Measurements from ENCODE around the gene ABCG1. TPM values are rescaled to one million over a fixed set of nuclear protein-coding genes. Genes with fewer than 3 reads are reported as not detected.

Gene ABCG1
- total RNA-seq, 4 donors from 2014 or later = 33.0 to 68.5 (median 40.8) TPM

DNA sequence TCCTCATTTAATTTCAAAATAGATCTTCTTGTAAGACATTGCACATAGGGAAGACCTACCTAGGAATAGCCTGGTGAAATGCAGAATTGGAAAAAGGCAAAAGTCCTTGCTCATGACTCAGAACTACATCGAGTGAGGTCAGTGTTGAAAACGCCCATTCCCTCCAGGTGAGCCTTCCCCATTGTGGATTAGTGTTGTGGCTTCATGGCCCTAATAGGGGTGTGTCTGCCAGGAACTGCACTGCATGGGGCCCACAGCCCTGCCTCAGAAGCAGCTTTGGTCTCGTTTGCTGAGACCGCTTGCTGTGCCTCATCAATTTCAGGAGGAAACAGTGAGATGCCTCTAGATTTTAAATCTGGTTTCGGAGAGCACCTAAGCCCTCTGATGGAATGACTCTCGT, 79.3 kb downstream of the ABCG1 start:
- H3K36me3 ChIP-seq = peaks cover 0 to 15% (median 0%) of the 10 kb centered on the region in 3 donors
- H3K27me3 ChIP-seq = no peaks in the 10 kb centered on the region
- H3K9me3 ChIP-seq = no peaks in the 10 kb centered on the region
- H3K4me1 ChIP-seq = no peaks in the 10 kb centered on the region
- no peak overlapping the region for H3K27ac ChIP-seq
- TF ChIP-seq, protein P1, sequence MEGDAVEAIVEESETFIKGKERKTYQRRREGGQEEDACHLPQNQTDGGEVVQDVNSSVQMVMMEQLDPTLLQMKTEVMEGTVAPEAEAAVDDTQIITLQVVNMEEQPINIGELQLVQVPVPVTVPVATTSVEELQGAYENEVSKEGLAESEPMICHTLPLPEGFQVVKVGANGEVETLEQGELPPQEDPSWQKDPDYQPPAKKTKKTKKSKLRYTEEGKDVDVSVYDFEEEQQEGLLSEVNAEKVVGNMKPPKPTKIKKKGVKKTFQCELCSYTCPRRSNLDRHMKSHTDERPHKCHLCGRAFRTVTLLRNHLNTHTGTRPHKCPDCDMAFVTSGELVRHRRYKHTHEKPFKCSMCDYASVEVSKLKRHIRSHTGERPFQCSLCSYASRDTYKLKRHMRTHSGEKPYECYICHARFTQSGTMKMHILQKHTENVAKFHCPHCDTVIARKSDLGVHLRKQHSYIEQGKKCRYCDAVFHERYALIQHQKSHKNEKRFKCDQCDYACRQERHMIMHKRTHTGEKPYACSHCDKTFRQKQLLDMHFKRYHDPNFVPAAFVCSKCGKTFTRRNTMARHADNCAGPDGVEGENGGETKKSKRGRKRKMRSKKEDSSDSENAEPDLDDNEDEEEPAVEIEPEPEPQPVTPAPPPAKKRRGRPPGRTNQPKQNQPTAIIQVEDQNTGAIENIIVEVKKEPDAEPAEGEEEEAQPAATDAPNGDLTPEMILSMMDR (IDR thresholded peaks at IDR 0.05) = no peak
- no peak for TF ChIP-seq POLR2A (IDR thresholded peaks at IDR 0.05)
- no peak for DNase-seq
- H3K4me3 ChIP-seq = no peak overlapping the region

DNA sequence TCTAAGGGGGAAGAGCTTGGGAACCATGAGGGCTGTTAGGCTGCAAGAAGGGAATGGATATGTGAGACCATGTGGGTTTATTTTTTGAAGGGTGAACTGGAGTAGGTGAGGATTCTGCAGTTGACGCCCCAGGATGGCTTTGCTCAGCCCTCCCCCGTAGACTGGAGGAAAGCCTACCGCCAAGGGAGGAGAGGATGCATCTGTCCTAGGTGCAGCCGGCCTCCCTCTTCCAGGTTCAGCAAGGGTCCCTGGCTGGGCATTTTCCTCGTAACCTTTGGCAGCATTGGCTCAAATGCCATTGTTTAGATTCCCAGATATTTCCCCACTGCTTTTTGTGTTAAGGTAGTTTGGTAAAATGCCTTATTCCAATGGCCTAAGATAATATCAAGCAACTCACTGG, 79.7 kb downstream of the ABCG1 start:
- no peaks in the 10 kb centered on the region for H3K27me3 ChIP-seq
- TF ChIP-seq POLR2A (IDR thresholded peaks at IDR 0.05) = no peak
- TF ChIP-seq, protein P1 (IDR thresholded peaks at IDR 0.05) = no peak
- no peaks in the 10 kb centered on the region for H3K4me1 ChIP-seq
- no peak for DNase-seq
- no peak overlapping the region for H3K4me3 ChIP-seq
- peaks cover 0 to 15% (median 0%) of the 10 kb centered on the region in 3 donors for H3K36me3 ChIP-seq
- H3K27ac ChIP-seq = no peak overlapping the region
- H3K9me3 ChIP-seq = no peaks in the 10 kb centered on the region

DNA sequence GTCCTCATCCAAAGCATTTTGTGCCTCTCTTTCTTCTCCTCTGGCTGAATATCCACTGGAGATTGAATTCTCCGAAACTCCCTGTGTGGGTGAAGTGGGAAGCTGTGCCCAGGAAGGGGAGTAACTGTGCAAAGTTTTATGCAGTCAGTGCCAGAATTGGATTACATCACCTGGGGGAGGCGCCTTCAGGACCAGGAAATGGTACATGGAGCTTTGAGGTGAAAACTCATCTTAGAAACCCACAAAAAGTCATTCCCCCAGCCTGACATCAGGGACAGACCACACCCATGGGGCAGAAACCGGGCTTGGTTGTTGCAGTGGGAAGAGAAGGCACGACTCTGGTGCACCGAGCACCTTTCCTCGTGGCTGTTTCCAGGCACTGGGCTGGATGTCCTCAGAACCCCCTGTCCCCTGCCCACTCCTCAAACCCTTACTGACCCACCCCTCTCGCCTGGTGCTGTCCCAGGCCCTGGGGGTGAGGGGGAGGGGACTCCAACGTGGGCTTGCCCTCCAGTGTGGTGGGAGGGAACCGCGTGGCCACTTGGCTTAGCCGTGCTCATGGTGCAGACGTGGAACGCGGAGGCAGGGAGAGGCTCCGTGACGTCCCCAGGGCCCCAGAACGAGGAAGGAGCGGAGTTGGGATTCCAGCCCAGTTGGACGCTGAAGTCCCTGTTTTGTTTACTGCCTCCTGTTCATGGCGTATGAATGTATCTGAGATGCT, 80.5 kb downstream of the ABCG1 start:
- Histone ChIP-seq H3K36me3 (peaks cover 0 to 8% (median 0%) of the 10 kb centered on the region in 3 donors), H3K27me3 (no peaks in the 10 kb centered on the region), H3K9me3 (no peaks in the 10 kb centered on the region), H3K4me1 (no peaks in the 10 kb centered on the region), H3K4me3 (no peak overlapping the region), H3K27ac (no peak overlapping the region)
- DNase-seq = no peak
- TF ChIP-seq, protein P1 (IDR thresholded peaks at IDR 0.05) = no peak
- TF ChIP-seq POLR2A (IDR thresholded peaks at IDR 0.05) = no peak

DNA sequence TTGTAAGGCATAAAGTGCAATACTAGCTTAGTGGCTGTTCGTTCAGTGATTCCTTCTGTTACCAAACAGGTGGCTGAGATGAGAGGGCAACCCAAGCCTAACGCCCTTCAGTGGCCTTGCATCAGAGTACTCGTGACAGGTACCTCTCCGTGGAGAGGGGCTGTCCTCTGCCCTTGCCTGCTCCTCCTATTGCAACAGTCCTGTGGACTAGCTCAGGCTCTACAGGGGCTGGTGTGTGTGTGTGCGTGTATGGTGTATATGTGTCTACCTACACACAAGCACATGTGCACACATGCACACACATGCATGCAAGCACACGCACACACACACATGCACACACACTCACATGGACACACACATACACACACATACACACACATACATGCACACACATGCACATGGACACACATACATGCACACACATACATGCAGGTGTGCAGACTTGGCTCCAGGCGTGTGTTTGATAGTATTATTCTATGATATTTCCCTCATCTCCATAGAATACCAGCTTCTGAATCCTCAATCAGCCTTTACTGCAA, 81.2 kb downstream of the ABCG1 start:
- Histone ChIP-seq H3K27ac (no peak overlapping the region), H3K9me3 (no peaks in the 10 kb centered on the region), H3K4me1 (no peaks in the 10 kb centered on the region), H3K36me3 (peaks cover 0 to 4% (median 0%) of the 10 kb centered on the region in 3 donors), H3K4me3 (no peak overlapping the region), H3K27me3 (no peaks in the 10 kb centered on the region)
- TF ChIP-seq, protein P1 (IDR thresholded peaks at IDR 0.05) = no peak
- TF ChIP-seq POLR2A (IDR thresholded peaks at IDR 0.05) = no peak
- no peak for DNase-seq

DNA sequence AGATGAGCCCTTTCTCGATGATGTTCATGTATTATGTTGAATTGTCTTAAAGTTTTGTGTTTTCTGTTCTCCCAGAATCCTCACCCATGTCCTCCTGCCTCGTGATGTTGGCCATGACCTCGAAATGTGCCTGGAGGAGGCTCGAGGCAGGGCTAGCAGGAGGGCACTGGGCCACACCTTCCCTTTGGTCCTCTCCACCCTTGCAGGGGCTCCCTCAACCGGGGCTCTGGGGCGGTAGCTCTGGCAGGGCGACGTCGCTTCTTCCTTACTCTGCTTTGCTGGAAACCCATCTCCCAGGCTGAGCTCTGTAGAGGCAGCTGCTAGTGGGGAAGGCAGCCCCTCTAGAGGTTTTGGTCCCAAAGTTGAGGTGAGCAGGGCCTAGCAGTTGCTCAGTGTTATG, 82.0 kb downstream of the ABCG1 start:
- H3K27me3 ChIP-seq = no peaks in the 10 kb centered on the region
- H3K9me3 ChIP-seq = no peaks in the 10 kb centered on the region
- H3K36me3 ChIP-seq = peaks cover 0 to 4% (median 0%) of the 10 kb centered on the region in 3 donors
- no peak overlapping the region for H3K27ac ChIP-seq
- TF ChIP-seq POLR2A (IDR thresholded peaks at IDR 0.05) = no peak
- TF ChIP-seq, protein P1 (IDR thresholded peaks at IDR 0.05) = no peak
- peak in 1 of 3 donors; percentile 43 for DNase-seq
- H3K4me3 ChIP-seq = no peak overlapping the region
- no peaks in the 10 kb centered on the region for H3K4me1 ChIP-seq

All from Peyer's patch (tissue), 4 donors.